GM12872 (cell line): ENCODE data around the gene CCDC179.

ENCODE experiments used
- TF ChIP-seq, protein P1 (sequence below): IDR thresholded peaks from 3 replicates; pipeline ENCODE4 v1.5.1; 2011; ENCODE audit warnings: low read depth, mild to moderate bottlenecking, low read length, moderate library complexity; ENCODE audit not compliant: insufficient read depth

The CCDC179 gene

DNA sequence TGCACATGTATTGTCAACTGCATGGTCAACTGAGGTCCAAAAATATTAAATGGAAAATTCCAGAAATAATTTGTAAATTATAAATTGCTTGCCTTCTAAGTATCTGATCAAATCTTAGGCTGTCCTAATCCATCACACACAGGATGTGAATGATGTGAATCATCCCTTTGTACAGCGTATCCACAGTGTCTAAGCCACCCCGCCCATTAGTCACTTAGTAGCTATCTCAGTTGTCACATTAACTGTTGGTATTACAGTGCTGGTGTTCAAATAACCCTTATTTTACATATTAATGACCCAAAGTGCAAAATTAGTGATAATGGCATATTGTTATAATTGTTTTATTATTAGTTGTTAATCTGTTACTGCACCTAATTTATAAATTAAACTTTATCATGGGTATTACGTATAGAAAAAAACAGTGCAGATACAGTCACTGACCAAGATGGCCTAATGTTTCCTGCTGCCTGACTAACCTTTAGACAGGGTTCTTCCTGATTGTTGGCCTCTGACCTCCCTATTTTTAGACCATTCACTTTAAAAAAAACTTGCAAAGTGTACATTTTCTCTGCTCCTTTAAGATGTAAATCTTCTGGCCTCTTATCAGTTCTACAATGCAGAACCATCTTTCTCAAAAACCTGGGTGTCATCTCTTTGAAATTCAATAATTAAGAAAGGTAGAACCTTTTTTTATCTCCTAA lies 27.8 kb downstream of the CCDC179 start:
- TF ChIP-seq, protein P1, sequence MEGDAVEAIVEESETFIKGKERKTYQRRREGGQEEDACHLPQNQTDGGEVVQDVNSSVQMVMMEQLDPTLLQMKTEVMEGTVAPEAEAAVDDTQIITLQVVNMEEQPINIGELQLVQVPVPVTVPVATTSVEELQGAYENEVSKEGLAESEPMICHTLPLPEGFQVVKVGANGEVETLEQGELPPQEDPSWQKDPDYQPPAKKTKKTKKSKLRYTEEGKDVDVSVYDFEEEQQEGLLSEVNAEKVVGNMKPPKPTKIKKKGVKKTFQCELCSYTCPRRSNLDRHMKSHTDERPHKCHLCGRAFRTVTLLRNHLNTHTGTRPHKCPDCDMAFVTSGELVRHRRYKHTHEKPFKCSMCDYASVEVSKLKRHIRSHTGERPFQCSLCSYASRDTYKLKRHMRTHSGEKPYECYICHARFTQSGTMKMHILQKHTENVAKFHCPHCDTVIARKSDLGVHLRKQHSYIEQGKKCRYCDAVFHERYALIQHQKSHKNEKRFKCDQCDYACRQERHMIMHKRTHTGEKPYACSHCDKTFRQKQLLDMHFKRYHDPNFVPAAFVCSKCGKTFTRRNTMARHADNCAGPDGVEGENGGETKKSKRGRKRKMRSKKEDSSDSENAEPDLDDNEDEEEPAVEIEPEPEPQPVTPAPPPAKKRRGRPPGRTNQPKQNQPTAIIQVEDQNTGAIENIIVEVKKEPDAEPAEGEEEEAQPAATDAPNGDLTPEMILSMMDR: no peak

DNA sequence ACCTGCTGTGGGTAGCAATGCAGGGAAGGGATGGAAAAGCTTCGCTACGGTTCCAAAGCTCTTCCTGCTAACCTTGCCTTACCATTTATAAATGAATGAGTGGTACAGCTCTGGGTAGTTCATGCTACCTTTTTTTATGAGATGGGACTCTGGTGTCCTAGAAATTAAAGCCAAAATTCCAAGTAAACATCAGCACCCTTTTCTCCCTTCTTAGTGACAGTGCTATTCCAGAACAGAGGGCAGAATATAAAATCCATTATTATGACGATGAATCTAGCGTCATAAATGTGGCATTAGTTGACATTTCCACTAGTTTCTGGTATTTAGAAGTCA lies 30.2 kb downstream of the CCDC179 start:
- TF ChIP-seq, protein P1: no peak

DNA sequence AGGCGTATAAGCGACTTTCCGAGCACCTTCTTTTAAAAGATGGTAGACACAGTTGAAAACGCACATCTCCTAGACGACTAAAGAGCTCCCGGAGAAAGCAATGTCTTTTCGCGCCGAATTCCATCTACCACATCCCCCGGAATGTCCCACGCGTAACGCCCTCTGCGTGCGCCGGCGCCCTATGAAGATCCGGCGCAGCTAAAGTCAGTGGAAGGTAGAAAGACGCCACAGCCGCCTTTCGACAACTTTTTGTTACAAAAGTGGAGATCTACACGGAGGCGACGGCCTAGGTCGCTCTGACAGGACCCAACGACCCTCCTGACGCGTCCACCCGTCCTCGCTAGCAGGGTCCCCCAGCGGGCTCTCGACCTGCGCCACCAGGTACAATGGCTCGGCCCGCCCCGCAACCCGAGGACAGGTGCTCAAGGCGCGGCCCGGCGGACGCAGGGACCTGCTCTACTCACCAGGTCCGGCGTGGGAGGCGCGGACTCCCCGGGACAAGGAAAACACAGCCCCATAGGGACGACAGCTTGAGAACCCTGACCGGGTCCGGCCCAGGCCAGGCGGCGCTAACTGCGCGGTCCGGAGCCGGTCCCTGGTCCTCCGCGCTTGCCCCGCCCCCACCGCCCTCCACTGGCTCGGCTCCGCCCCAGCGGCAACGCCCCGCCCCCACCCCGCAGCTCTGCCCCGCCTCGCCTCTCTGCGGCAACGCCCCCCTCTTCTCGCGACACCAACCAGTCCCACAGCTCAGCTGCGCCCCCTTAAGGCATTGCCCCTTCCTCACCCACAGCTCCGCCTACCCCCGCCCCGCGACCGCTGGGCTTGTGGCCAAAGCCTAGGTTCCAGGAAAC lies 30.8 kb downstream of the CCDC179 start, which contains the start of gene SVIP:
Gene SVIP (minus strand): TSS at position 571 of the 851 bp plus-strand sequence. CDS start 53 bp downstream, at position 518.
- TF ChIP-seq, protein P1: peak; percentile 83

DNA sequence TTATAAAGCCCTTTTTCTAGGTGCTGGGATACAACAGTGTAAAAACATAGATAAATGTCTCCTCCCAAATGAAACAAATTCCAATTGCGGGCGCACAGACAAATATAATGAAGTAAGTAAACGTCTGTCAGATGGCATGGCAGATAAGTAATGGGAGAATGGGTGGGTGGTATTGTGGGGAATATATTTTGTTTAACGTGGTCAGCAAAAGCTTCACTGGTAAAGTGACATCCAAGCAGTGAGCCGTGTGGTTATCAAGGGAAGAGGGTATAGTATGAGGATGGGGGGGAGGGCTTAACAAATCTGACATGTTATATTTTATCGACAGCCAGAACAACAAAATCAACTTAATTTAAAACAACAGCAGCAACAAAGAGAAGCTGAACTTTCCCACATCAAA lies 31.9 kb downstream of the CCDC179 start:
- TF ChIP-seq, protein P1: no peak

DNA sequence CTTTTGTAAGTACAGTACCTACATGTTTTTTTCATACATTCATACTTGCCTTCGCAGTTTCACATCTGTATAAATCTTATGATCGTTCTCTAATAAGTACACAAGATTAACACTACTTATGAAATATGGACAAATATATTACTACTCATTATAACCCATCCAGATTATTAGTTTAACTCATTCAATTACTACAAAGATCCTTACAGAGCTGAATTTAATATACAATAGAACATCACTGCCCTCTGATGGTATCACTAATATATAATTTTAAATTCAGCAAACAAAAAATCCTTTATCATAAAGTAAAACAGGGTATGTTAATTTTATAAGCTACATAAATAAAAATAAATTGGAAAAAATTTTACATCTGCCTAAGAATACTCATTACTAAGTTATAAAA lies 38.1 kb downstream of the CCDC179 start:
- TF ChIP-seq, protein P1: no peak

DNA sequence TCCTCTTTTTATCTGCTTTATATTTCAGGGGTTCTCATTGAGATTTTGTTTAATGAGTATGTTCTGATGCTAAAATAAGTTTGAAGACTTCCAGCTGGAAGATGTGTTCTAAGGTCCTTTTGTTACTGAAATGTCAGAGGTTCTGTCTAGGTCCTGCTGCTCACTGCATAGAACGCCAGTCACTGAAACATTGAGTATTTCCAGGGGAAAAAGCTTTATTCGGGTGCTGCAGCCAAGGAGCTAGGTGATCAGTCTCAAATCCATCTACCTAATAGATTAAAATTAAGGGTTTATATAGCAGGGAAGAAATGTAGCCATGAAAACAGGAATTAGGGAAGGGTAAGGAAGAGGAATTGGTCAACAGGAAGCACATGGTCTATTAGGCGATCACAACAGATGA lies 50.4 kb downstream of the CCDC179 start:
- TF ChIP-seq, protein P1: no peak

DNA sequence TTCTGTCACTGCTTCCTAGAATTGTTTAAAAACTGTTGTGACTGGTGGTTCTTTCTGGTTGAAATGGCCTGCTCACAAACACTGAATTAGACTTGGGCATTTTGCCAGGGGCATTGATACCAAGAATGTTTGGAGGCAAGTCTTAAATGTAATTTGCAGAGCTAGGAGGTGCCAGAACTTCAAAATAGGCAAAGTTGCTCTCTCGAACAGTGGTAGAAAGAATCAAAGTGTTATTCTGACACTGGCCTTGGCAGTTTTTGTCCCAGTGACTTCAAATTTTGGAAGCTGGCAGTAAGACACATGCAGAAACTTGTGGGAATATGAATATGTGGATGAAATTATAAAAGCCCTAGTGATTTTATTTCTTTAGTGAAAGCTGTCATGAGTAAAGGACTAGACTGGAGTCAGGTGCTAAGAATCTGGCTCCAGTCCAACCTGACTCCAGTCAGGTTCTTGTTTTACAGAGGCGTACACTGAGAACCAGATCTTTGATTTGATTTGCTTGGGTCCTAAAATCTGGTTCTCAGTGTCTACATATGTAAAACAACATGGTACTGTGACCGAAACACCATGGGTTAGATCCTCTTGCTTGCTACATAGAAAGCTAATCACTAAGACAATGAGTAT lies 51.6 kb downstream of the CCDC179 start:
- TF ChIP-seq, protein P1: no peak
